Spleen (tissue), 11 donors: Measurements from ENCODE around the gene LRRC56. TPM values are rescaled to one million over a fixed set of nuclear protein-coding genes. Genes with fewer than 3 reads are reported as not detected.
A peak's percentile ranks its signal among the peaks of the same experiment; 100 is the strongest.

ENCODE experiments used
- DNase-seq: peaks from one replicate; pipeline ENCODE4 v3.0.0-alpha.2; 2020
- H3K27ac ChIP-seq, 8 donors: fragments of 200-600 bp; sonication (generic) in 7 of 8; 1 replicate in 4 of 8; 2 replicates in 4 of 8; pipeline versions ENCODE4 v1.5.0 to v1.8.0; 2016 to 2021; ENCODE audit warnings: inconsistent platforms in 4 of 8, mild to moderate bottlenecking in 4 of 8, moderate library complexity in 1 of 8
- H3K27me3 ChIP-seq, 7 donors: fragments of 200-600 bp; sonication (generic) in 6 of 7; replicated peaks in 1 of 7; 1 replicate in 4 of 7; 2 replicates in 3 of 7; pipeline versions ENCODE4 v1.5.0 to v1.8.0; 2016 to 2021; ENCODE audit warnings: inconsistent platforms in 3 of 7, mild to moderate bottlenecking in 1 of 7
- H3K36me3 ChIP-seq, 6 donors: fragments of 200-600 bp; sonication (generic) in 5 of 6; 1 replicate in 4 of 6; 2 replicates in 2 of 6; pipeline versions ENCODE4 v1.5.0 to v1.8.0; 2016 to 2021; ENCODE audit warnings: inconsistent platforms in 2 of 6
- H3K4me1 ChIP-seq, 6 donors: fragments of 200-600 bp; sonication (generic) in 5 of 6; 1 replicate in 3 of 6; 2 replicates in 3 of 6; pipeline versions ENCODE4 v1.5.0 to v1.8.0; 2016 to 2021; ENCODE audit warnings: inconsistent platforms in 3 of 6
- H3K4me3 ChIP-seq, 8 donors: fragments of 200-600 bp; sonication (generic) in 7 of 8; 1 replicate in 4 of 8; 2 replicates in 4 of 8; pipeline versions ENCODE4 v1.5.0 to v1.8.0; 2016 to 2021; ENCODE audit warnings: inconsistent platforms in 4 of 8, mild to moderate bottlenecking in 4 of 8, moderate library complexity in 2 of 8
- H3K9me3 ChIP-seq, 8 donors: fragments of 200-600 bp; sonication (generic) in 7 of 8; 1 replicate in 4 of 8; 2 replicates in 4 of 8; pipeline versions ENCODE4 v1.5.0 to v1.8.0; 2016 to 2021; ENCODE audit warnings: inconsistent platforms in 4 of 8
- POLR2A ChIP-seq, 3 donors: fragments of 450-650 bp; IDR thresholded peaks; one replicate each; pipeline ENCODE4 v1.5.1; 2017; ENCODE audit warnings: antibody characterized with exemption in 3 of 3, mild to moderate bottlenecking in 1 of 3
- POLR2AphosphoS5 ChIP-seq, 3 donors: sonication (generic); formaldehyde crosslinking; IDR thresholded peaks; one replicate each; pipeline ENCODE4 v1.5.1; 2017; ENCODE audit warnings: antibody characterized with exemption in 3 of 3
- WGBS, 5 donors: extraction: QIAGEN DNeasy Blood & Tissue Kit in 3 of 5; methylation state at CpG; one replicate each; pipeline versions ENCODE4 v1.1.5 to v1.1.7; 2013 to 2018; 5-methylcytosine and 5-hydroxymethylcytosine counted together
- intact Hi-C: fragments of 100-400 bp; cut with DNase I; formaldehyde crosslinking; loops from one replicate; pipeline ENCODE4 v1.15.0; 2023; ENCODE audit warnings: low total_unique reads
- polyA plus RNA-seq, 3 donors: library from polyadenylated mRNA; stranded (reverse); fragments of 200-250 nt; gene quantifications; one replicate each; pipeline ENCODE4 v1.2.1, GENCODE V29; 2013
- total RNA-seq, 7 donors: library from RNA; depleted of rRNA in 3 of 7; stranded (reverse); fragments of >200 nt in 3 of 7; fragmentation: NEBNext Ultra II Directional in 4 of 7; extraction: Animal tissue kit (Norgen Biotek cat#: 25700) in 4 of 7; gene quantifications; one replicate each; pipeline versions ENCODE4 v1.1.0 to v1.2.1, GENCODE V29; 2016 to 2021
- TF ChIP-seq, protein P1 (sequence below), 11 experiments: fragments of 200-600 bp in 7 of 11; fragments of 450-650 bp in 4 of 11; sonication (generic) in 4 of 11; IDR thresholded peaks in 8 of 11; conservative IDR thresholded peaks in 3 of 11; 1 replicate in 7 of 11; 2 replicates in 4 of 11; pipeline versions ENCODE4 v1.4.0 to v1.8.0; 2016 to 2021; ENCODE audit warnings: antibody characterized with exemption in 11 of 11, inconsistent platforms in 4 of 11, mild to moderate bottlenecking in 1 of 11
- donor health status: healthy with polysubstance abuse.
- donor health status: DM: no; HTN: no; CAD: no; lungs with moderate emphysema.
- donor health status: DM: no; HTN: no; CAD: no.
- donor health status: Bipolar disorder and iron deficiency.
- donor health status: healthy.
- donor health status: DM: no; HTN: no; CAD: no.
- donor health status: DM: yes; HTN: yes; CAD: no.

Gene LRRC56
- total and polyA plus RNA-seq, 10 donors = 1.0 to 4.6 (median 2.3) TPM

GRCh38 chr11:504053-504993, 33.0 kb upstream of the LRRC56 start:
- Histone ChIP-seq H3K9me3 (no peaks in the 10 kb centered on the region), H3K4me1 (peaks cover 25 to 69% (median 56%) of the 10 kb centered on the region in 6 donors), H3K27ac (peak overlapping the region; percentile 44 to 100 (median 82)), H3K36me3 (peaks cover 8 to 39% (median 27%) of the 10 kb centered on the region in 6 donors), H3K4me3 (peak overlapping the region; percentile 19 to 85 (median 45)), H3K27me3 (no peaks in the 10 kb centered on the region)
- DNase-seq = peak; percentile 89
- WGBS, 5 donors = 8 to 41% (median 12%) methylated on average over 40 to 72 of the region's 72 CpGs
- peak; percentile 24 to 68 (median 65) for TF ChIP-seq POLR2AphosphoS5 (IDR thresholded peaks at IDR 0.05)
- no peak for TF ChIP-seq POLR2A (IDR thresholded peaks at IDR 0.05)
- TF ChIP-seq, protein P1, sequence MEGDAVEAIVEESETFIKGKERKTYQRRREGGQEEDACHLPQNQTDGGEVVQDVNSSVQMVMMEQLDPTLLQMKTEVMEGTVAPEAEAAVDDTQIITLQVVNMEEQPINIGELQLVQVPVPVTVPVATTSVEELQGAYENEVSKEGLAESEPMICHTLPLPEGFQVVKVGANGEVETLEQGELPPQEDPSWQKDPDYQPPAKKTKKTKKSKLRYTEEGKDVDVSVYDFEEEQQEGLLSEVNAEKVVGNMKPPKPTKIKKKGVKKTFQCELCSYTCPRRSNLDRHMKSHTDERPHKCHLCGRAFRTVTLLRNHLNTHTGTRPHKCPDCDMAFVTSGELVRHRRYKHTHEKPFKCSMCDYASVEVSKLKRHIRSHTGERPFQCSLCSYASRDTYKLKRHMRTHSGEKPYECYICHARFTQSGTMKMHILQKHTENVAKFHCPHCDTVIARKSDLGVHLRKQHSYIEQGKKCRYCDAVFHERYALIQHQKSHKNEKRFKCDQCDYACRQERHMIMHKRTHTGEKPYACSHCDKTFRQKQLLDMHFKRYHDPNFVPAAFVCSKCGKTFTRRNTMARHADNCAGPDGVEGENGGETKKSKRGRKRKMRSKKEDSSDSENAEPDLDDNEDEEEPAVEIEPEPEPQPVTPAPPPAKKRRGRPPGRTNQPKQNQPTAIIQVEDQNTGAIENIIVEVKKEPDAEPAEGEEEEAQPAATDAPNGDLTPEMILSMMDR (IDR thresholded peaks at IDR 0.05 in 8 of 11, conservative IDR thresholded peaks at IDR 0.05 in 3 of 11) = no peak
- intact Hi-C loops = no loop called here

- no peaks in the 10 kb centered on the region for H3K9me3 ChIP-seq
- H3K36me3 ChIP-seq = peaks cover 4 to 39% (median 20%) of the 10 kb centered on the region in 6 donors
- no peaks in the 10 kb centered on the region for H3K27me3 ChIP-seq
- H3K4me1 ChIP-seq = peaks cover 25 to 69% (median 56%) of the 10 kb centered on the region in 6 donors
- no peak for TF ChIP-seq POLR2AphosphoS5 (IDR thresholded peaks at IDR 0.05)
- TF ChIP-seq POLR2A (IDR thresholded peaks at IDR 0.05) = no peak
- TF ChIP-seq, protein P1 (IDR thresholded peaks at IDR 0.05 in 8 of 11, conservative IDR thresholded peaks at IDR 0.05 in 3 of 11) = no peak
- peak overlapping the region in 7 of 8 donors; percentile 44 to 100 (median 84) for H3K27ac ChIP-seq
- peak overlapping the region in 7 of 8 donors; percentile 19 to 85 (median 46) for H3K4me3 ChIP-seq
- no peak for DNase-seq
- intact Hi-C loops = no loop called here
- 70 to 80% (median 74%) methylated on average over 7 of the region's 7 CpGs for WGBS, 5 donors
These were observed 32.4 kb upstream of the LRRC56 start for GRCh38 chr11:504994-505344.

DNA sequence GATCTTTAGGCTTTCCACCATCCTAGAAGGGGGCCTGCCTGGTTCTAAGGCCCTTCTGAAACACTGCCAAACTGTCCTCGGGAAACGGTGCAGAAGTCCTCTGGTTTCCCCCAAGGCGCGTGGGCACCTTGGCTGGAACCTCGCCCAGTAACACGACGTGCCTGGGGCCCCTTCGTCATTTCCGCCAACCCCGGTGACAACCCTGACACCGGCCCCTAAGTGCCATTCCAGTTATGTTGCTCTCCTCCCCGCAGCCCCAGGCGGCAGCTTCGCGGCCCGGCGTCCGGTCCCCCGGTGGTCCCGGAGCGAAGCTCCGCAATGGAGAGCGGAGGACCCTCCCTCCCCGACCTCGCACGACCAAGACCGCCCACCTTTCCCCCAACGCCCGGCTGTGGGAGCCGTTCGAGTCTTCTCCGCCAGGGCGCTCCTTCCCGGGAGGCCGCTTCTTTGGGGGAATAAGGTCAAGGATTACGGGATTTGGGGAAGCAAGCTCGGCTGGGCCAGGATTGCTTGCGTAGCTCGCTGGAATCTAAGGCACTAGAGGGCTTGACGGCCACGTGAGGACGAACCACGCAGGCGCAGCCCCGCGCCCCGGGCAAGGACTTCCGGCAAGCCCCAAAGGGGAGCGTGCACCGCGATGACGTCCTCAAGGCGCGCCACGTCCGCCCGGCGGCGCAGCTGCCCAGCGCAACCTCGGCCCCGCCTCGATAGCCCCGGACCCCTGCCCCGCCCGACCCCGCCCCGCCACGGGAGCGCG, 30.9 kb upstream of the LRRC56 start:
- peak; percentile 89 to 96 (median 94) for TF ChIP-seq POLR2AphosphoS5 (IDR thresholded peaks at IDR 0.05)
- peak in 2 of 3 donors; percentile 19 to 29 for TF ChIP-seq POLR2A (IDR thresholded peaks at IDR 0.05)
- TF ChIP-seq, protein P1 (IDR thresholded peaks at IDR 0.05 in 8 of 11, conservative IDR thresholded peaks at IDR 0.05 in 3 of 11) = peak in 4 of 11 experiments; percentile 17 to 46 (median 24)
- 0 to 1% (median 0%) methylated on average over 28 to 71 of the region's 71 CpGs for WGBS, 5 donors
- Histone ChIP-seq H3K27me3 (no peaks in the 10 kb centered on the region), H3K9me3 (no peaks in the 10 kb centered on the region), H3K36me3 (peaks cover 0 to 39% (median 9%) of the 10 kb centered on the region in 6 donors), H3K4me1 (peaks cover 25 to 63% (median 55%) of the 10 kb centered on the region in 6 donors), H3K27ac (peak overlapping the region; percentile 95 to 100 (median 99)), H3K4me3 (peak overlapping the region; percentile 61 to 94 (median 79))
- intact Hi-C loops = no loop called here
- peak; percentile 99 for DNase-seq
